ENCODE measurements around the gene GOLGA3.

DNA sequence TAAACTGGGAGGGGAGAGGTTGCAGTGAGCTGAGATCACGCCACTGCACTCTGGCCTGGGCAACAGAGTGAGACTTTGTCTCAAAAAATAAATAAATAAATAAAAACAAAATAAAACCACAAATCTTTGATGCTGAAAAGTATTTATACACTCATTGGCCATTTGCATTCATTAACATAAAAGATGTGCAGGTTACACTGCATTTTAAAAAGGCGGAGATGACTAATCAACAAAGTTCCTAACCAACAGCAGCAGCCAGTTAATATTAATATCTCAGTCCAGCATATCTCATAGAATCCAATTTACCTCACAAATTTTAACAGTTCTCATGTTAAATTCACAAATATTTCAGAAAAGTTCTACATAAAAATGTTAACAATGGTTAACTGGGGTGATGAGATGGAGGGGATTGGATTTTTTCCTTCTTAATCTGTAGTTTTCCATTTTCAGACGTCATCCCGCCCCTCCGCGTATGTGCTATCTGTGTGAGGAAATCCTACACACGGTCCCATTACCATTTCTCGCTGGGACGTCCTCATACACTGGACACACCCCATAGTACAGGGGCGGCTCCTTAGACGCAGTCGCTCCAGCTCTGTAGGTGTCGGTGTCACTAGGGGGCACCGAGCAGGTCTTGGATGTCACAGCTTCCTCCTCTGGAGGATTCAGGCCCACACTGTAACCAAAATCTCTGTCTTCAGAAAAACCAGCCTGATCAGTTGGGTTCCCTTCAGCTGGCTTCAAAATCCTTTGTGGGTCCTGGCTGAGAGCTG, 74.3 kb downstream of the GOLGA3 start:
- TF ChIP-seq EP300 (IDR thresholded peaks at IDR 0.05), result no peak
- TF ChIP-seq POLR2A (IDR thresholded peaks at IDR 0.05), result no peak
